ENCODE data around the gene EBF3. TPM values are rescaled to one million over a fixed set of nuclear protein-coding genes. Genes with fewer than 3 reads are reported as not detected.

EBF3 gene
- polyA plus RNA-seq, 6 donors from 2014 or later: not detected

- DNase-seq: no peak
- no peak overlapping the region for H3K27ac Mint-ChIP-seq
- no peak for ATAC-seq (ENCODE audit: low read depth in 2 of 2)
- H3K4me1 Mint-ChIP-seq: peaks cover 5 to 17% (median 5%) of the 10 kb centered on the region in 3 donors
- peaks cover 0 to 26% (median 11%) of the 10 kb centered on the region in 7 donors for H3K9me3 Mint-ChIP-seq
- H3K4me3 Mint-ChIP-seq: peak overlapping the region in 1 of 8 donors; percentile 15
- peaks cover 5 to 6% of the 10 kb centered on the region in 2 donors for H3K36me3 Mint-ChIP-seq
- peaks cover 34 to 65% (median 38%) of the 10 kb centered on the region in 3 donors for H3K27me3 Mint-ChIP-seq
Measured at GRCh38 chr10:129968853-129969183, 4.7 kb upstream of the EBF3 start.

- Mint-ChIP-seq H3K27ac (peak overlapping the region in 2 of 6 donors; percentile 32 to 80), H3K27me3 (peaks cover 35 to 62% (median 37%) of the 10 kb centered on the region in 3 donors), H3K9me3 (peaks cover 0 to 26% (median 11%) of the 10 kb centered on the region in 7 donors), H3K4me1 (peaks cover 5 to 14% (median 6%) of the 10 kb centered on the region in 3 donors), H3K36me3 (peaks cover 5 to 6% of the 10 kb centered on the region in 2 donors), H3K4me3 (peak overlapping the region in 2 of 8 donors; percentile 15 to 29)
- ATAC-seq (ENCODE audit: low read depth in 2 of 2): no peak
- DNase-seq: no peak
Measured at GRCh38 chr10:129968020-129968852, 4.2 kb upstream of the EBF3 start.

GRCh38 chr10:129967579-129968019 lies 3.5 kb upstream of the EBF3 start:
- Mint-ChIP-seq H3K36me3 (peaks cover 6 to 8% of the 10 kb centered on the region in 2 donors), H3K27me3 (peaks cover 41 to 67% (median 43%) of the 10 kb centered on the region in 3 donors), H3K27ac (peak overlapping the region in 1 of 6 donors; percentile 84), H3K9me3 (peaks cover 0 to 29% (median 13%) of the 10 kb centered on the region in 7 donors), H3K4me3 (peak overlapping the region in 2 of 8 donors; percentile 15 to 34), H3K4me1 (peaks cover 8 to 18% (median 13%) of the 10 kb centered on the region in 3 donors)
- DNase-seq (no peak), ATAC-seq (ENCODE audit: low read depth in 2 of 2) (no peak)

- H3K4me3 Mint-ChIP-seq: no peak overlapping the region
Measured at GRCh38 chr10:129966889-129967578, 3.0 kb upstream of the EBF3 start.

GRCh38 chr10:129966370-129966888 lies 2.4 kb upstream of the EBF3 start:
- Mint-ChIP-seq H3K9me3 (peaks cover 0 to 30% (median 15%) of the 10 kb centered on the region in 7 donors), H3K4me1 (peaks cover 4 to 20% (median 10%) of the 10 kb centered on the region in 3 donors), H3K4me3 (peak overlapping the region in 5 of 8 donors; percentile 20 to 75 (median 38)), H3K27me3 (peaks cover 46 to 71% (median 47%) of the 10 kb centered on the region in 3 donors), H3K27ac (peak overlapping the region in 4 of 6 donors; percentile 28 to 94 (median 76)), H3K36me3 (peaks cover 0 to 5% of the 10 kb centered on the region in 2 donors)
- no peak for DNase-seq
- ATAC-seq (ENCODE audit: low read depth in 2 of 2): no peak

More at GRCh38 chr10:129966889-129967578, 3.0 kb upstream of the EBF3 start:
- H3K4me1 Mint-ChIP-seq: peaks cover 9 to 21% (median 15%) of the 10 kb centered on the region in 3 donors
- H3K9me3 Mint-ChIP-seq: peaks cover 0 to 30% (median 15%) of the 10 kb centered on the region in 7 donors
- DNase-seq (no peak), ATAC-seq (ENCODE audit: low read depth in 2 of 2) (no peak)
- H3K36me3 Mint-ChIP-seq: peaks cover 5 to 9% of the 10 kb centered on the region in 2 donors
- peaks cover 44 to 71% (median 47%) of the 10 kb centered on the region in 3 donors for H3K27me3 Mint-ChIP-seq
- H3K27ac Mint-ChIP-seq: no peak overlapping the region

- peak overlapping the region in 4 of 6 donors; percentile 28 to 94 (median 75) for H3K27ac Mint-ChIP-seq
- H3K4me3 Mint-ChIP-seq: peak overlapping the region in 6 of 8 donors; percentile 1 to 75 (median 52)
- H3K4me1 Mint-ChIP-seq: peaks cover 4 to 20% (median 10%) of the 10 kb centered on the region in 3 donors
- DNase-seq (no peak), ATAC-seq (ENCODE audit: low read depth in 2 of 2) (no peak)
- H3K36me3 Mint-ChIP-seq: peaks cover 0 to 5% of the 10 kb centered on the region in 2 donors
- H3K9me3 Mint-ChIP-seq: peaks cover 0 to 35% (median 15%) of the 10 kb centered on the region in 7 donors
- peaks cover 50 to 75% (median 50%) of the 10 kb centered on the region in 3 donors for H3K27me3 Mint-ChIP-seq
Measured at GRCh38 chr10:129965959-129966358, 1.9 kb upstream of the EBF3 start.

GRCh38 chr10:129965425-129965808 lies 1.3 kb upstream of the EBF3 start:
- peak overlapping the region in 4 of 6 donors; percentile 27 to 94 (median 58) for H3K27ac Mint-ChIP-seq
- H3K4me3 Mint-ChIP-seq: peak overlapping the region in 6 of 8 donors; percentile 29 to 75 (median 52)
- H3K9me3 Mint-ChIP-seq: peaks cover 0 to 40% (median 15%) of the 10 kb centered on the region in 7 donors
- ATAC-seq (ENCODE audit: low read depth in 2 of 2) (no peak), DNase-seq (no peak)
- peaks cover 50 to 75% (median 54%) of the 10 kb centered on the region in 3 donors for H3K27me3 Mint-ChIP-seq
- peaks cover 0 to 5% of the 10 kb centered on the region in 2 donors for H3K36me3 Mint-ChIP-seq
- H3K4me1 Mint-ChIP-seq: peaks cover 4 to 18% (median 10%) of the 10 kb centered on the region in 3 donors

GRCh38 chr10:129964611-129965424 lies 744 bp upstream of the EBF3 start:
- H3K9me3 Mint-ChIP-seq: peaks cover 0 to 39% (median 15%) of the 10 kb centered on the region in 7 donors
- no peak for ATAC-seq (ENCODE audit: low read depth in 2 of 2)
- H3K4me1 Mint-ChIP-seq: peaks cover 7 to 16% (median 10%) of the 10 kb centered on the region in 3 donors
- peaks cover 50 to 74% (median 51%) of the 10 kb centered on the region in 3 donors for H3K27me3 Mint-ChIP-seq
- H3K27ac Mint-ChIP-seq: peak overlapping the region in 5 of 6 donors; percentile 28 to 96 (median 72)
- DNase-seq: no peak
- peaks cover 0 to 5% of the 10 kb centered on the region in 2 donors for H3K36me3 Mint-ChIP-seq
- peak overlapping the region; percentile 47 to 86 (median 74) for H3K4me3 Mint-ChIP-seq

GRCh38 chr10:129962872-129963640 lies 1.0 kb downstream of the EBF3 start:
- Mint-ChIP-seq H3K36me3 (peaks cover 0 to 5% of the 10 kb centered on the region in 2 donors), H3K27me3 (peaks cover 50 to 68% (median 51%) of the 10 kb centered on the region in 3 donors), H3K4me1 (peaks cover 11 to 19% (median 15%) of the 10 kb centered on the region in 3 donors), H3K4me3 (peak overlapping the region; percentile 66 to 89 (median 84)), H3K9me3 (peaks cover 0 to 36% (median 15%) of the 10 kb centered on the region in 7 donors), H3K27ac (peak overlapping the region in 4 of 6 donors; percentile 19 to 95 (median 76))
- no peak for ATAC-seq (ENCODE audit: low read depth in 2 of 2)
- no peak for DNase-seq

- H3K27me3 Mint-ChIP-seq: peaks cover 53 to 69% (median 57%) of the 10 kb centered on the region in 3 donors
- peaks cover 0 to 41% (median 15%) of the 10 kb centered on the region in 7 donors for H3K9me3 Mint-ChIP-seq
- peaks cover 11 to 24% (median 20%) of the 10 kb centered on the region in 3 donors for H3K4me1 Mint-ChIP-seq
- ATAC-seq (ENCODE audit: low read depth in 2 of 2): no peak
- H3K27ac Mint-ChIP-seq: peak overlapping the region in 4 of 6 donors; percentile 62 to 90 (median 82)
- H3K4me3 Mint-ChIP-seq: peak overlapping the region; percentile 51 to 89 (median 80)
- no peak for DNase-seq
- H3K36me3 Mint-ChIP-seq: peaks cover 0 to 5% of the 10 kb centered on the region in 2 donors
Measured at GRCh38 chr10:129962031-129962871, 1.8 kb downstream of the EBF3 start.

All from naive B cell (primary cell).